Osteocyte (in vitro differentiated cells): ENCODE measurements around the gene CA7. TPM values are rescaled to one million over a fixed set of nuclear protein-coding genes. Genes with fewer than 3 reads are reported as not detected.

Experiments
- DNase-seq: peaks from one replicate; pipeline ENCODE4 v3.0.0; 2021; ENCODE audit warnings: mixed read lengths; ENCODE audit not compliant: unreplicated experiment; ENCODE audit errors: extremely low spot score
- H3K27ac Mint-ChIP-seq: one replicate; pipeline ENCODE4 v1.8.0; 2021; ENCODE audit warnings: mild to moderate bottlenecking, mixed read lengths; ENCODE audit not compliant: unreplicated experiment
- H3K27me3 Mint-ChIP-seq: one replicate; pipeline ENCODE4 v1.8.0; 2021; ENCODE audit warnings: mixed read lengths; ENCODE audit not compliant: unreplicated experiment
- H3K36me3 Mint-ChIP-seq: one replicate; pipeline ENCODE4 v1.8.0; 2021; ENCODE audit warnings: mixed read lengths; ENCODE audit not compliant: unreplicated experiment
- H3K4me1 Mint-ChIP-seq: one replicate; pipeline ENCODE4 v1.8.0; 2021; ENCODE audit warnings: mixed read lengths; ENCODE audit not compliant: unreplicated experiment
- H3K4me3 Mint-ChIP-seq: one replicate; pipeline ENCODE4 v1.8.0; 2021; ENCODE audit warnings: mild to moderate bottlenecking, moderate library complexity, mixed read lengths; ENCODE audit not compliant: unreplicated experiment
- H3K9me3 Mint-ChIP-seq: one replicate; pipeline ENCODE4 v1.8.0; 2021; ENCODE audit warnings: mixed read lengths; ENCODE audit not compliant: unreplicated experiment
- total RNA-seq: library from RNA; stranded (reverse); gene quantifications from 2 replicates; pipeline ENCODE4 v1.2.1, GENCODE V29; 2021
- TF ChIP-seq, protein P1 (sequence below): fragments of 200-600 bp; sonication (generic); IDR thresholded peaks from 2 replicates; pipeline ENCODE4 v1.5.0; 2021; ENCODE audit warnings: antibody characterized with exemption, mild to moderate bottlenecking, moderate library complexity

The CA7 gene
- total RNA-seq, 1 donor from 2014 or later: not detected

DNA sequence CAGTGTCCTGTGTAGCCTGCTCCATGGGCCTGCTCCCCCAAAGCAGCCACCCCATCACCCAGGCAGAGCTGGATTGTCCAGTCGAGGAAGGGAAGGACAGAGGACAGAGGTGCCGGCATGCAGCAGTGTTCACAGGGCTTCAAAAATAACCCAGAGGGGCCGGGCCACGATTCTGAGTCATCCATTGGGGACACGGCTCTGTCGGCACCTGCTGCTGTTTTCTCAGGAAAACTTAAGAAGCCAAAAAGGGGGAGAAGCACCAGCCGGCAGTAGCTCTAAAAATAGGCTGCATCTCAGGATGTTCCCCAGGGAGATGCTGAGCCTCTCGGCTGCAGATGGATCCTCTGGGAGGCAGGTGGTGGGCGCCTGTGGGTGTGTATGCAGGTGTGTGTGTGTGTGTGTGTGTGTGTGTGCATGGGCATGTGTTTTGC lies 1.6 kb downstream of the CA7 start:
- H3K4me1 Mint-ChIP-seq: peaks cover 24% of the 10 kb centered on the region
- peaks cover 44% of the 10 kb centered on the region for H3K27me3 Mint-ChIP-seq
- H3K4me3 Mint-ChIP-seq: no peak overlapping the region
- no peak overlapping the region for H3K27ac Mint-ChIP-seq
- H3K9me3 Mint-ChIP-seq: no peaks in the 10 kb centered on the region
- DNase-seq: no peak
- TF ChIP-seq, protein P1, sequence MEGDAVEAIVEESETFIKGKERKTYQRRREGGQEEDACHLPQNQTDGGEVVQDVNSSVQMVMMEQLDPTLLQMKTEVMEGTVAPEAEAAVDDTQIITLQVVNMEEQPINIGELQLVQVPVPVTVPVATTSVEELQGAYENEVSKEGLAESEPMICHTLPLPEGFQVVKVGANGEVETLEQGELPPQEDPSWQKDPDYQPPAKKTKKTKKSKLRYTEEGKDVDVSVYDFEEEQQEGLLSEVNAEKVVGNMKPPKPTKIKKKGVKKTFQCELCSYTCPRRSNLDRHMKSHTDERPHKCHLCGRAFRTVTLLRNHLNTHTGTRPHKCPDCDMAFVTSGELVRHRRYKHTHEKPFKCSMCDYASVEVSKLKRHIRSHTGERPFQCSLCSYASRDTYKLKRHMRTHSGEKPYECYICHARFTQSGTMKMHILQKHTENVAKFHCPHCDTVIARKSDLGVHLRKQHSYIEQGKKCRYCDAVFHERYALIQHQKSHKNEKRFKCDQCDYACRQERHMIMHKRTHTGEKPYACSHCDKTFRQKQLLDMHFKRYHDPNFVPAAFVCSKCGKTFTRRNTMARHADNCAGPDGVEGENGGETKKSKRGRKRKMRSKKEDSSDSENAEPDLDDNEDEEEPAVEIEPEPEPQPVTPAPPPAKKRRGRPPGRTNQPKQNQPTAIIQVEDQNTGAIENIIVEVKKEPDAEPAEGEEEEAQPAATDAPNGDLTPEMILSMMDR: no peak
- H3K36me3 Mint-ChIP-seq: no peaks in the 10 kb centered on the region

DNA sequence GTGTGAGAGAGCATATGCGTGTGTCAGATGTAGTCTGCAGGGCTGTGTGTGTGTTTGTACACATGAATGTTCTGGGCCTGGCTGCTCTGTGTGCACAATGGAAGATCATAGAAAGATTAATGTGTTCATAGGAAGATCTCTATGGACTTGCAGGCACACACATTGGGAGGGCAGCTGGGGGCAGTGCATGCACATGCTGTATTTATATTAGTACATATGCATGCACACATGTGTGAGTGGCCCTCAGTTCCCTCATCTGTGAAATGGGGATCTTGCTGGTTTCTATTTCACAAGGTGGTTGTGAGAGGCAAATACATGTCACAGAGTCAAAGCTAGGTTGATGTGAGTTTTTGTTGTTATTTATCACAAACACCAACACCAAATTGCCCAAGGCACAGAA lies 2.1 kb downstream of the CA7 start:
- Mint-ChIP-seq H3K27ac (no peak overlapping the region), H3K27me3 (peaks cover 44% of the 10 kb centered on the region), H3K9me3 (no peaks in the 10 kb centered on the region), H3K36me3 (no peaks in the 10 kb centered on the region), H3K4me1 (peaks cover 24% of the 10 kb centered on the region), H3K4me3 (no peak overlapping the region)
- TF ChIP-seq, protein P1: no peak
- DNase-seq: no peak

DNA sequence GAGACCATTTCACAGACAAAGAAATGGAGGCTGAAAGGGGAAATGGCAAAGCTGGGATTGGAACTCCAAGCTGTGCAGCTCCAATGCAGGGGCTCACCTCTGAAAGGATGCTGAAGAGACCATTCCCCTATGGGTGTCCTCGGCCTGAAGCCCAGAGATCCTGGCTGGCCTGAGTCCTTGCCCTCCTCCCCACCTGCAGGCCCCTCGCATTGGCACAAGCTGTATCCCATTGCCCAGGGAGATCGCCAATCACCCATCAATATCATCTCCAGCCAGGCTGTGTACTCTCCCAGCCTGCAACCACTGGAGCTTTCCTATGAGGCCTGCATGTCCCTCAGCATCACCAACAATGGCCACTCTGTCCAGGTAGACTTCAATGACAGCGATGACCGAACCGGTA lies 2.6 kb downstream of the CA7 start:
- TF ChIP-seq, protein P1: no peak
- Mint-ChIP-seq H3K36me3 (no peaks in the 10 kb centered on the region), H3K4me3 (no peak overlapping the region), H3K4me1 (peaks cover 24% of the 10 kb centered on the region), H3K27me3 (peaks cover 41% of the 10 kb centered on the region), H3K27ac (no peak overlapping the region), H3K9me3 (no peaks in the 10 kb centered on the region)
- DNase-seq: no peak

DNA sequence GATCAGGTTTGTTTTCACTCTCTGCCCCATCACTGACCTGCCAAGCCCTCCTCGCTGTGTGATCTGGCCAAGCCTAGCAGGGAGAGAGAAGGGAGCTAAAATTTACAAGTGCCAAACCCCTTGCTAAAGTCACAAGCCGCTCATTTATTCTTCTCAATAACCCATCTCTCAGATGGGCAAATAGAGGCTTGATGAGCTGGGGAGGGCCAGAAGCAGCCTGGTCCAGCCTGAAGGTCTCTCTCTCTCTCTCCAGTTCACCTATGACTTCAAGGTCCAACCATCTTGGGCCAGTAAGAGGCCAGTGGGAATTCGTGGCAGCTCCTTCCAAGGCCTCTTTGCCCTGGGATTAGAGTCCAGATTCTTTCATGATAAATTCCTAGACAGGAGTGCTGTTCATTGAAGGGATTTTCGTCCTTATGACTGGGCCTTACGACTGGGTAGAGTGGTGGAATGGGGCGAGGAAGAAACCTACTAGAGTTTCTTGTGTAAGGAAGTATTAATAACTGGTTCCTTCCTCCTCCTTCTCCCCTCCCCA lies 3.4 kb downstream of the CA7 start:
- H3K9me3 Mint-ChIP-seq: no peaks in the 10 kb centered on the region
- no peak overlapping the region for H3K4me3 Mint-ChIP-seq
- H3K36me3 Mint-ChIP-seq: no peaks in the 10 kb centered on the region
- peaks cover 21% of the 10 kb centered on the region for H3K4me1 Mint-ChIP-seq
- H3K27ac Mint-ChIP-seq: no peak overlapping the region
- TF ChIP-seq, protein P1: no peak
- no peak for DNase-seq
- H3K27me3 Mint-ChIP-seq: peaks cover 41% of the 10 kb centered on the region

DNA sequence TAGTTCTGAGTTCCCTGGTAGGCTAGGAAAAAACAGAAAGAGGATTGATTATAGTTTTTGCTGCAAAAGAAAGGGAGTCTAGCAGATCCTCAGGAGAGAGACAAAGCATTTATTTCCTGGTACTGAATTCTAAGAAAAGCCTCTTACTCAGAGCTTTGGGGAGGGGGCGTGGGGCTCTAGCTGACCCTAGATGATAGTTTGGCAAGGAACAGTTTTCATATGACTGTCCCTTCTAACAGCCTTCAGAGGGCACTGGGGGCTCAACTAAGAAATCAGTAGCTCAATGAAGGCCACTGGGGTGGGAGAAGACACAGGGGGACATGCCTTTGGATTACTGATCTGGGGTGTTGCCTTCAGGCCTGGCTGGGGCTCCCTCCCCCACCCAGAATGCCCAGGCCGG lies 4.0 kb downstream of the CA7 start:
- peaks cover 16% of the 10 kb centered on the region for H3K4me1 Mint-ChIP-seq
- no peak overlapping the region for H3K4me3 Mint-ChIP-seq
- TF ChIP-seq, protein P1: no peak
- no peak overlapping the region for H3K27ac Mint-ChIP-seq
- peaks cover 38% of the 10 kb centered on the region for H3K27me3 Mint-ChIP-seq
- H3K9me3 Mint-ChIP-seq: no peaks in the 10 kb centered on the region
- H3K36me3 Mint-ChIP-seq: no peaks in the 10 kb centered on the region
- no peak for DNase-seq
